SK-N-SH (cell line): Measurements from ENCODE around the gene CXCR3. TPM values are rescaled to one million over a fixed set of nuclear protein-coding genes. Genes with fewer than 3 reads are reported as not detected.
"Not testable (repeated sequence)": the region's sequence is repeated elsewhere in the genome, so short reads cannot be mapped to it uniquely, and the experiment has no call there.

Experiments
- CTCF ChIA-PET: fragments of 300-600, 350-600 bp; formaldehyde crosslinking; extraction: SDS; loops from one replicate; lab custom pipeline; 2021; lab: Yijun Ruan, JAX
- POLR2A ChIA-PET: fragments of 350-600 bp; sonication (Branson Sonifier 250); formaldehyde crosslinking; extraction: SDS; loops from one replicate; lab custom pipeline; 2020; ENCODE audit warnings: antibody characterized with exemption, inconsistent platforms; lab: Yijun Ruan, JAX
- DNase-seq: peaks from one replicate; pipeline ENCODE4 v3.0.0; 2012
- H2AFZ ChIP-seq: fragments of 200-600 bp; sonication (generic); 2 replicates; pipeline ENCODE4 v1.8.1; 2016; ENCODE audit warnings: antibody characterized with exemption, mild to moderate bottlenecking, low read depth
- H3F3A ChIP-seq: fragments of 200-600 bp; sonication (generic); replicated peaks from 2 replicates; pipeline ENCODE3; 2016; ENCODE audit warnings: antibody characterized with exemption, mild to moderate bottlenecking; ENCODE audit not compliant: insufficient read depth
- H3K27ac ChIP-seq, 2 experiments: fragments of 200-500 bp in 1 of 2; fragments of 200-600 bp in 1 of 2; sonication (Bioruptor generic) in 1 of 2; sonication (generic), shearing (Covaris generic) in 1 of 2; 2 replicates each; pipeline versions ENCODE4 v1.5.1 to v1.6.1; 2014 to 2016; ENCODE audit warnings: low read depth in 2 of 2, inconsistent platforms in 1 of 2, low read length in 1 of 2, mild to moderate bottlenecking in 1 of 2, mixed read lengths in 1 of 2
- H3K27me3 ChIP-seq: fragments of 200-600 bp; sonication (generic), shearing (Covaris generic); 2 replicates; pipeline ENCODE4 v1.6.1; 2016; ENCODE audit warnings: mixed run types; ENCODE audit not compliant: insufficient read depth
- H3K36me3 ChIP-seq, 2 experiments: fragments of 200-500 bp in 1 of 2; fragments of 200-600 bp in 1 of 2; sonication (Bioruptor generic) in 1 of 2; sonication (generic) in 1 of 2; replicated peaks in 1 of 2; 2 replicates each; pipeline versions ENCODE3 to v1.5.1; 2014 to 2016; ENCODE audit warnings: low read length in 1 of 2, mild to moderate bottlenecking in 1 of 2; ENCODE audit not compliant: insufficient read depth in 2 of 2, control insufficient read depth in 1 of 2
- H3K4me1 ChIP-seq, 2 experiments: fragments of 200-500 bp in 1 of 2; fragments of 200-600 bp in 1 of 2; sonication (Bioruptor generic) in 1 of 2; sonication (generic), shearing (Covaris generic) in 1 of 2; 2 replicates each; pipeline versions ENCODE4 v1.5.1 to v1.6.1; 2014 to 2016; ENCODE audit warnings: low read depth in 1 of 2, low read length in 1 of 2, mixed run types in 1 of 2; ENCODE audit not compliant: insufficient read depth in 2 of 2, control insufficient read depth in 1 of 2
- H3K4me2 ChIP-seq: fragments of 200-600 bp; sonication (generic), shearing (Covaris generic); 2 replicates; pipeline ENCODE4 v1.6.1; 2017; ENCODE audit warnings: mixed run types
- H3K4me3 ChIP-seq, 2 experiments: fragments of 200-500 bp in 1 of 2; fragments of 200-600 bp in 1 of 2; sonication (Bioruptor generic) in 1 of 2; sonication (generic), shearing (Covaris generic) in 1 of 2; 2 replicates each; pipeline versions ENCODE4 v1.5.1 to v1.8.1; 2014 to 2016; ENCODE audit warnings: low read depth in 2 of 2, inconsistent platforms in 1 of 2, low read length in 1 of 2, mild to moderate bottlenecking in 1 of 2, mixed read lengths in 1 of 2, moderate library complexity in 1 of 2
- H3K79me2 ChIP-seq: fragments of 200-600 bp; sonication (generic); 2 replicates; pipeline ENCODE4 v1.8.1; 2017; ENCODE audit warnings: mild to moderate bottlenecking; ENCODE audit not compliant: insufficient read depth
- H3K9ac ChIP-seq: fragments of 200-600 bp; sonication (generic); 2 replicates; pipeline ENCODE4 v1.6.1; 2017; ENCODE audit warnings: mixed run types
- H3K9me2 ChIP-seq: fragments of 200-600 bp; sonication (generic); 2 replicates; pipeline ENCODE4 v1.6.1; 2017; ENCODE audit warnings: mixed run types
- H3K9me3 ChIP-seq: fragments of 200-600 bp; sonication (generic); 2 replicates; pipeline ENCODE4 v1.6.1; 2017; ENCODE audit warnings: mixed run types, mild to moderate bottlenecking, moderate library complexity
- H4K20me1 ChIP-seq: fragments of 200-600 bp; sonication (generic); 2 replicates; pipeline ENCODE4 v1.6.1; 2017; ENCODE audit warnings: mild to moderate bottlenecking, mixed run types; ENCODE audit not compliant: insufficient read depth
- ELF1 ChIP-seq: IDR thresholded peaks from 2 replicates; pipeline ENCODE4 v1.4.0; 2012
- EP300 ChIP-seq, 2 experiments: IDR thresholded peaks; 2 replicates each; pipeline versions ENCODE4 v1.4.0 to v1.6.1; 2012; ENCODE audit warnings: borderline replicate concordance in 1 of 2, low read depth in 1 of 2, low read length in 1 of 2
- FOXJ3 ChIP-seq: sonication (generic); formaldehyde crosslinking; IDR thresholded peaks from 2 replicates; pipeline ENCODE4 v1.5.1; 2020; ENCODE audit warnings: mild to moderate bottlenecking, missing genetic modification reagents
- GATA2 ChIP-seq: sonication (generic); formaldehyde crosslinking; IDR thresholded peaks from 2 replicates; pipeline ENCODE4 v1.5.0; 2020; ENCODE audit warnings: mild to moderate bottlenecking, missing genetic modification reagents
- MXI1 ChIP-seq: IDR thresholded peaks from 2 replicates; pipeline ENCODE4 v1.6.1; 2012; ENCODE audit warnings: mild to moderate bottlenecking, low read depth, low read length, improper control_type of control experiment
- NRF1 ChIP-seq: IDR thresholded peaks from 2 replicates; pipeline ENCODE4 v1.6.1; 2012; ENCODE audit warnings: low read depth, mild to moderate bottlenecking, low read length
- RCOR1 ChIP-seq: fragments of 150-350 bp; IDR thresholded peaks from 2 replicates; pipeline ENCODE4 v1.6.1; 2017; ENCODE audit warnings: antibody characterized with exemption, low read length
- SIN3A ChIP-seq: IDR thresholded peaks from 2 replicates; pipeline ENCODE4 v1.6.1; 2012; ENCODE audit warnings: low read depth, mild to moderate bottlenecking, low read length, moderate library complexity, borderline replicate concordance
- TAF1 ChIP-seq: IDR thresholded peaks from 2 replicates; pipeline ENCODE4 v1.6.1; 2012; ENCODE audit warnings: low read depth, mild to moderate bottlenecking, low read length, moderate library complexity, borderline replicate concordance
- TEAD4 ChIP-seq: IDR thresholded peaks from 2 replicates; pipeline ENCODE4 v1.4.0; 2012; ENCODE audit warnings: mild to moderate bottlenecking, borderline replicate concordance; ENCODE audit not compliant: insufficient read depth
- WGBS: methylation state at CpG from one replicate; pipeline ENCODE4 v1.1.6; 2017; ENCODE audit warnings: low lambda C conversion rate; 5-methylcytosine and 5-hydroxymethylcytosine counted together
- polyA plus RNA-seq, 3 experiments: library from polyadenylated mRNA; depleted of rRNA; stranded (reverse); fragments of >200 nt; gene quantifications; 2 replicates each; pipeline ENCODE4 v1.2.3, GENCODE V29; 2012
- TF ChIP-seq, protein P1 (sequence below): IDR thresholded peaks from 2 replicates; pipeline ENCODE4 v1.6.1; 2012; ENCODE audit warnings: mild to moderate bottlenecking, low read depth, low read length, moderate library complexity

CXCR3 gene
- polyA plus RNA-seq, 1 of the 3 experiments (the other 2 are of a cell fraction): not detected

- Histone ChIP-seq H3K9me2 (no peaks in the 10 kb centered on the region), H3K4me3 (no peak overlapping the region), H3K79me2 (no peaks in the 10 kb centered on the region), H3K27ac (no peak overlapping the region), H3K4me2 (no peak overlapping the region), H2AFZ (no peak overlapping the region), H3K36me3 (peaks cover 0 to 12% of the 10 kb centered on the region in 2 experiments), H3K9me3 (no peaks in the 10 kb centered on the region), H4K20me1 (no peaks in the 10 kb centered on the region), H3K4me1 (no peaks in the 10 kb centered on the region), H3K9ac (no peak overlapping the region), H3K27me3 (peaks cover 16% of the 10 kb centered on the region; the same call in 1 of the 2 replicates), H3F3A (no peaks in the 10 kb centered on the region)
- no peak for DNase-seq
- ChIA-PET POLR2A (no interaction called here), CTCF (no interaction called here)
- 50% methylated on average over 8 of the region's 8 CpGs for WGBS
- no peak for TF ChIP-seq EP300 (IDR thresholded peaks at IDR 0.05; ENCODE audit: borderline replicate concordance in 1 of 2, low read depth in 1 of 2, low read length in 1 of 2)
- TF ChIP-seq RCOR1: no peak
- TF ChIP-seq GATA2: no peak
- no peak for TF ChIP-seq ELF1
- TF ChIP-seq, protein P1, sequence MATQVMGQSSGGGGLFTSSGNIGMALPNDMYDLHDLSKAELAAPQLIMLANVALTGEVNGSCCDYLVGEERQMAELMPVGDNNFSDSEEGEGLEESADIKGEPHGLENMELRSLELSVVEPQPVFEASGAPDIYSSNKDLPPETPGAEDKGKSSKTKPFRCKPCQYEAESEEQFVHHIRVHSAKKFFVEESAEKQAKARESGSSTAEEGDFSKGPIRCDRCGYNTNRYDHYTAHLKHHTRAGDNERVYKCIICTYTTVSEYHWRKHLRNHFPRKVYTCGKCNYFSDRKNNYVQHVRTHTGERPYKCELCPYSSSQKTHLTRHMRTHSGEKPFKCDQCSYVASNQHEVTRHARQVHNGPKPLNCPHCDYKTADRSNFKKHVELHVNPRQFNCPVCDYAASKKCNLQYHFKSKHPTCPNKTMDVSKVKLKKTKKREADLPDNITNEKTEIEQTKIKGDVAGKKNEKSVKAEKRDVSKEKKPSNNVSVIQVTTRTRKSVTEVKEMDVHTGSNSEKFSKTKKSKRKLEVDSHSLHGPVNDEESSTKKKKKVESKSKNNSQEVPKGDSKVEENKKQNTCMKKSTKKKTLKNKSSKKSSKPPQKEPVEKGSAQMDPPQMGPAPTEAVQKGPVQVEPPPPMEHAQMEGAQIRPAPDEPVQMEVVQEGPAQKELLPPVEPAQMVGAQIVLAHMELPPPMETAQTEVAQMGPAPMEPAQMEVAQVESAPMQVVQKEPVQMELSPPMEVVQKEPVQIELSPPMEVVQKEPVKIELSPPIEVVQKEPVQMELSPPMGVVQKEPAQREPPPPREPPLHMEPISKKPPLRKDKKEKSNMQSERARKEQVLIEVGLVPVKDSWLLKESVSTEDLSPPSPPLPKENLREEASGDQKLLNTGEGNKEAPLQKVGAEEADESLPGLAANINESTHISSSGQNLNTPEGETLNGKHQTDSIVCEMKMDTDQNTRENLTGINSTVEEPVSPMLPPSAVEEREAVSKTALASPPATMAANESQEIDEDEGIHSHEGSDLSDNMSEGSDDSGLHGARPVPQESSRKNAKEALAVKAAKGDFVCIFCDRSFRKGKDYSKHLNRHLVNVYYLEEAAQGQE: no peak
- TF ChIP-seq NRF1: no peak
- TF ChIP-seq SIN3A: no peak
- no peak for TF ChIP-seq MXI1
- no peak for TF ChIP-seq TAF1
- no peak for TF ChIP-seq TEAD4
- TF ChIP-seq FOXJ3: no peak
These were observed 6.1 kb downstream of the CXCR3 start for GRCh38 chrX:71612256-71612655.

GRCh38 chrX:71611736-71612135 lies 6.6 kb downstream of the CXCR3 start:
- H3K4me2 ChIP-seq, DNase-seq, H3K27ac ChIP-seq, H3K79me2 ChIP-seq, H2AFZ ChIP-seq, H3K9ac ChIP-seq, CTCF ChIA-PET, H3K4me3 ChIP-seq, H3K4me1 ChIP-seq, H3K9me3 ChIP-seq, POLR2A ChIA-PET, H3F3A ChIP-seq, H3K9me2 ChIP-seq, H4K20me1 ChIP-seq: not testable (repeated sequence)
- peaks cover 0 to 17% of the 10 kb centered on the region in 2 experiments for H3K36me3 ChIP-seq
- WGBS: 59% methylated on average over 9 of the region's 9 CpGs
- peaks cover 16% of the 10 kb centered on the region; the same call in 1 of the 2 replicates for H3K27me3 ChIP-seq
